ENCODE data around the gene PTPRM. TPM values are rescaled to one million over a fixed set of nuclear protein-coding genes. Genes with fewer than 3 reads are reported as not detected.
"Not testable (repeated sequence)": the region's sequence is repeated elsewhere in the genome, so short reads cannot be mapped to it uniquely, and the experiment has no call there.

The PTPRM gene
- total RNA-seq, 1 donor from 2014 or later = 102 TPM

- intact Hi-C loops (cut with DNase I) = no loop called here
- DNase-seq (ENCODE audit: missing footprints) = no peak
- no peak for ATAC-seq
Measured at GRCh38 chr18:8413189-8413588, 846.1 kb downstream of the PTPRM start.

- intact Hi-C loops (cut with DNase I) = no loop called here
- DNase-seq (ENCODE audit: missing footprints) (no peak), ATAC-seq (no peak)
Measured at GRCh38 chr18:8413751-8414150, 846.6 kb downstream of the PTPRM start.

- no peak for ATAC-seq
- intact Hi-C loops (cut with DNase I) = no loop called here
- DNase-seq (ENCODE audit: missing footprints) = no peak
Measured at GRCh38 chr18:8416212-8417019, 849.3 kb downstream of the PTPRM start.

GRCh38 chr18:8422391-8422790, 855.3 kb downstream of the PTPRM start:
- DNase-seq (ENCODE audit: missing footprints) = no peak
- intact Hi-C loops (cut with DNase I) = no loop called here
- ATAC-seq = no peak

- ATAC-seq (no peak), DNase-seq (ENCODE audit: missing footprints) (no peak)
- intact Hi-C loops (cut with DNase I) = no loop called here
Measured at GRCh38 chr18:8423051-8423557, 856.0 kb downstream of the PTPRM start.

- DNase-seq (ENCODE audit: missing footprints) (no peak), ATAC-seq (no peak)
- intact Hi-C loops (cut with DNase I) = no loop called here
Measured at GRCh38 chr18:8424481-8424880, 857.4 kb downstream of the PTPRM start.

- intact Hi-C loops (cut with DNase I) = no loop called here
- DNase-seq (ENCODE audit: missing footprints) (no peak), ATAC-seq (no peak)
Measured at GRCh38 chr18:8424917-8425725, 858.0 kb downstream of the PTPRM start.

- intact Hi-C loops (cut with DNase I) = no loop called here
- no peak for ATAC-seq
- no peak for DNase-seq (ENCODE audit: missing footprints)
Measured at GRCh38 chr18:8426401-8426800, 859.3 kb downstream of the PTPRM start.

GRCh38 chr18:8427339-8427738, 860.2 kb downstream of the PTPRM start:
- intact Hi-C loops (cut with DNase I) = no loop called here
- ATAC-seq = no peak
- no peak for DNase-seq (ENCODE audit: missing footprints)

- DNase-seq (ENCODE audit: missing footprints) = no peak
- no peak for ATAC-seq
- intact Hi-C loops (cut with DNase I) = no loop called here
Measured at GRCh38 chr18:8428951-8429350, 861.8 kb downstream of the PTPRM start.

GRCh38 chr18:8431036-8431435, 863.9 kb downstream of the PTPRM start:
- intact Hi-C loops (cut with DNase I) = no loop called here
- ATAC-seq (no peak), DNase-seq (ENCODE audit: missing footprints) (no peak)

- intact Hi-C loops (cut with DNase I) = no loop called here
- no peak for DNase-seq (ENCODE audit: missing footprints)
- ATAC-seq = no peak
Measured at GRCh38 chr18:8433323-8433722, 866.2 kb downstream of the PTPRM start.

GRCh38 chr18:8433771-8434170, 866.7 kb downstream of the PTPRM start:
- intact Hi-C loops (cut with DNase I) = no loop called here
- DNase-seq (ENCODE audit: missing footprints) (no peak), ATAC-seq (no peak)

GRCh38 chr18:8435376-8435775, 868.3 kb downstream of the PTPRM start:
- ATAC-seq (no peak), DNase-seq (ENCODE audit: missing footprints) (no peak)
- intact Hi-C loops (cut with DNase I) = no loop called here

- ATAC-seq (no peak), DNase-seq (ENCODE audit: missing footprints) (no peak)
- intact Hi-C loops (cut with DNase I) = no loop called here
Measured at GRCh38 chr18:8439055-8439454, 871.9 kb downstream of the PTPRM start.

GRCh38 chr18:8443505-8443904, 876.4 kb downstream of the PTPRM start:
- DNase-seq (ENCODE audit: missing footprints) = no peak
- intact Hi-C loops (cut with DNase I) = no loop called here
- ATAC-seq = no peak

GRCh38 chr18:8446936-8447335, 879.8 kb downstream of the PTPRM start:
- DNase-seq (ENCODE audit: missing footprints); ATAC-seq; intact Hi-C loops (cut with DNase I): not testable (repeated sequence)

- no peak for DNase-seq (ENCODE audit: missing footprints)
- intact Hi-C loops (cut with DNase I) = no loop called here
- no peak for ATAC-seq
Measured at GRCh38 chr18:8448130-8448529, 881.0 kb downstream of the PTPRM start.

GRCh38 chr18:8450013-8450412, 882.9 kb downstream of the PTPRM start:
- no peak for DNase-seq (ENCODE audit: missing footprints)
- ATAC-seq = no peak
- intact Hi-C loops (cut with DNase I) = no loop called here

Measured in Right ventricle myocardium inferior (tissue), 1 donor.